BLaER1 treated with 17β-estradiol and CSF1 and Interleukin-3, amounts not matched to agents 10 nM and 100 nM (cell line): ENCODE data around the gene UPK3BL2.
"Not testable (repeated sequence)": the region's sequence is repeated elsewhere in the genome, so short reads cannot be mapped to it uniquely, and the experiment has no call there.

Source experiments
- H3K27ac ChIP-seq, 11 experiments: shearing (Covaris generic); formaldehyde crosslinking; 2 replicates each; pipeline ENCODE4 v1.8.1; 2022
- H3K27me3 ChIP-seq, 11 experiments: shearing (Covaris generic); formaldehyde crosslinking; 2 replicates each; pipeline ENCODE4 v1.8.1; 2022
- H3K36me3 ChIP-seq, 11 experiments: shearing (Covaris generic); formaldehyde crosslinking; 2 replicates each; pipeline ENCODE4 v1.8.1; 2022
- H3K4me1 ChIP-seq, 10 experiments: shearing (Covaris generic); formaldehyde crosslinking; 2 replicates each; pipeline ENCODE4 v1.8.1; 2022
- H3K4me2 ChIP-seq, 11 experiments: shearing (Covaris generic); formaldehyde crosslinking; 2 replicates each; pipeline ENCODE4 v1.8.1; 2022
- H3K4me3 ChIP-seq, 10 experiments: shearing (Covaris generic); formaldehyde crosslinking; 2 replicates each; pipeline ENCODE4 v1.8.1; 2022
- H3K9ac ChIP-seq, 11 experiments: shearing (Covaris generic); formaldehyde crosslinking; 2 replicates each; pipeline ENCODE4 v1.8.1; 2022
- H3K9me3 ChIP-seq, 11 experiments: shearing (Covaris generic); formaldehyde crosslinking; replicated peaks in 1 of 11; 2 replicates each; pipeline ENCODE4 v1.8.1; 2022
- H4K20me1 ChIP-seq, 11 experiments: shearing (Covaris generic); formaldehyde crosslinking; 2 replicates each; pipeline ENCODE4 v1.8.1; 2022

UPK3BL2 gene

GRCh38 chr7:102494026-102494425 lies 49.5 kb downstream of the UPK3BL2 start:
- H3K27me3 ChIP-seq, H3K9me3 ChIP-seq, H3K4me1 ChIP-seq, H4K20me1 ChIP-seq, H3K36me3 ChIP-seq, H3K4me3 ChIP-seq, H3K27ac ChIP-seq, H3K9ac ChIP-seq: not testable (repeated sequence)
- H3K4me2 ChIP-seq = peak overlapping the region in 2 of 11 experiments; percentile 50 to 51; a peak in 4 of 22 replicates

- not testable (repeated sequence) for H3K36me3 ChIP-seq, H4K20me1 ChIP-seq, H3K9me3 ChIP-seq, H3K4me1 ChIP-seq, H3K4me2 ChIP-seq, H3K27me3 ChIP-seq, H3K27ac ChIP-seq, H3K4me3 ChIP-seq, H3K9ac ChIP-seq
Observed at GRCh38 chr7:102493220-102493935, 50.1 kb downstream of the UPK3BL2 start.

- not testable (repeated sequence) for H3K9ac ChIP-seq, H3K27ac ChIP-seq, H3K4me3 ChIP-seq, H3K4me1 ChIP-seq, H3K36me3 ChIP-seq, H4K20me1 ChIP-seq, H3K27me3 ChIP-seq, H3K9me3 ChIP-seq, H3K4me2 ChIP-seq
Observed at GRCh38 chr7:102490529-102491075, 52.9 kb downstream of the UPK3BL2 start.
